PFSK-1 (cell line): ENCODE results near the gene DCC.

Experiments
- FOXP2 ChIP-seq: optimal IDR thresholded peaks from 2 replicates; pipeline ENCODE3; 2011; ENCODE audit warnings: borderline replicate concordance, control low read depth, inconsistent platforms; ENCODE audit not compliant: insufficient read depth; ENCODE audit errors: extremely low read length, extremely low read depth
- POLR2AphosphoS5 ChIP-seq: IDR thresholded peaks from 2 replicates; pipeline ENCODE4 v1.6.1; 2012; ENCODE audit warnings: low read depth, mild to moderate bottlenecking, control low read depth, low read length, moderate library complexity
- REST ChIP-seq, 2 experiments: IDR thresholded peaks; 2 replicates each; pipeline versions ENCODE4 v1.6.1 to v1.8.0; 2011 to 2012; ENCODE audit warnings: low read depth in 2 of 2, low read length in 2 of 2, control low read depth in 1 of 2, inconsistent platforms in 1 of 2, mild to moderate bottlenecking in 1 of 2, moderate library complexity in 1 of 2; ENCODE audit not compliant: insufficient read depth in 1 of 2
- SIN3A ChIP-seq: IDR thresholded peaks from 2 replicates; pipeline ENCODE4 v1.6.1; 2012; ENCODE audit warnings: mild to moderate bottlenecking, low read length, moderate library complexity, borderline replicate concordance; ENCODE audit not compliant: insufficient read depth
- TAF1 ChIP-seq: IDR thresholded peaks from 2 replicates; pipeline ENCODE4 v1.6.1; 2012; ENCODE audit warnings: low read length, control low read depth, borderline replicate concordance; ENCODE audit not compliant: insufficient read depth

DCC gene

GRCh38 chr18:53126210-53126609, 786.2 kb downstream of the DCC start:
- no peak for TF ChIP-seq TAF1
- no peak for TF ChIP-seq REST (IDR thresholded peaks at IDR 0.05; ENCODE audit: insufficient read depth in 1 of 2, low read depth in 2 of 2, low read length in 2 of 2)
- TF ChIP-seq SIN3A: no peak
- TF ChIP-seq POLR2AphosphoS5: no peak

GRCh38 chr18:53131001-53131400, 791.0 kb downstream of the DCC start:
- TF ChIP-seq POLR2AphosphoS5: no peak
- TF ChIP-seq FOXP2: no peak
- TF ChIP-seq REST (IDR thresholded peaks at IDR 0.05; ENCODE audit: insufficient read depth in 1 of 2, low read depth in 2 of 2, low read length in 2 of 2): no peak
- TF ChIP-seq TAF1: no peak
- no peak for TF ChIP-seq SIN3A

DNA sequence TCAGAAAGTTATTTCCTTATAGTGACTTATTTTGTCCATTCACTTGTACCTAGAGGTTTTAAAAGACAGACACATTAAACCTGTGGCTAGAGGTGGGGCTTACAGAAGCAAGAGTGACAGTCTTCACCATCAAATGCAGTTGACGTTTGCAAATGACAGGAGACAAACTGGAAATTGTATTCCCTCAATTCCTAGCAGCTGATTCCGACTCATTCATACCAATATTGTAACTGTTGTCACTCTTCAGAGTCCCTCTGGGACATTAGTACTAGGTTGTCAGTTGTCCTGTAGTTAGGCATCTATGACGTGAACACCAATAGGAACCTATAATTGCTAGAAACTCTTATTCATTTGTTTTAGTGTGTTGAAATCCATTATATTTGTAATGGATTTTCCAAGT, 794.7 kb downstream of the DCC start:
- TF ChIP-seq POLR2AphosphoS5 (no peak), SIN3A (no peak), TAF1 (no peak), REST (IDR thresholded peaks at IDR 0.05; ENCODE audit: insufficient read depth in 1 of 2, low read depth in 2 of 2, low read length in 2 of 2) (no peak), FOXP2 (no peak)

- TF ChIP-seq REST (IDR thresholded peaks at IDR 0.05; ENCODE audit: insufficient read depth in 1 of 2, low read depth in 2 of 2, low read length in 2 of 2): no peak
These were observed 795.7 kb downstream of the DCC start for GRCh38 chr18:53135654-53136053.

DNA sequence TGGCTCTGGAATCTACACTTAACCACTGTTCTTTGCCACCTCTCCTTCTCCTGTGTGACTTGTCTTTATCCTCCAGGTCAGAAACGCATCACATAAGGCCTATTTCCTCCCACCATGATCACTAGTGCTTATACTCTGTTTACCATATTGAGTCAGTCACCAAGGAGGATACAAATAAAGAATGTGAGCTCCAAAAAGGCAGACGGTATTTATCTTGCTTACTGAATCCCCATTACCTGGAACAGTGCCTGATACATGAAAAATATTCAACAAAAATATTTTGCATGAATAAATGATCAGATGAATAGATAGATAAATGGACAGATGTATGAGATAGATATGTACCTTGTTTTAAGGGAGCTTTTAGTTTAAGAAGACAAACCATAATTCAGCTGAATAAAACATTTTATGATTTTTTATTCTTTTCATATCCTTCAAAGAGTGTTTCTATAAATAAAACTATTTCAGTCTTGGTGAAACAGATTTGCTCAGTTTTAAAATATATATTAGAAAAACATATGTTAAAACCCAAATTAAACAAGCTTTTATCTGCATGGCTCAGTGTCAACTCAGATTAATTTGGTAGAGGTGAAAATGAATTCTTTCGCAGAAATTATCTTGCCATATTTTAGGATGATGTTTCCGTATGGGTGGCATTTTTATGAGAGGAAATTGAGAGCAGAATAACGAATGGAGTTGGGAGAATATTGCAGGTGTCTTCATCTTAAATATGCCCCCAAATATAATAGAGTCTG, 799.9 kb downstream of the DCC start:
- TF ChIP-seq FOXP2 (no peak), REST (IDR thresholded peaks at IDR 0.05; ENCODE audit: insufficient read depth in 1 of 2, low read depth in 2 of 2, low read length in 2 of 2) (no peak), SIN3A (no peak), POLR2AphosphoS5 (no peak), TAF1 (no peak)
